Measurements from ENCODE around the gene OR2T8. TPM values are rescaled to one million over a fixed set of nuclear protein-coding genes. Genes with fewer than 3 reads are reported as not detected.

The OR2T8 gene, protein sequence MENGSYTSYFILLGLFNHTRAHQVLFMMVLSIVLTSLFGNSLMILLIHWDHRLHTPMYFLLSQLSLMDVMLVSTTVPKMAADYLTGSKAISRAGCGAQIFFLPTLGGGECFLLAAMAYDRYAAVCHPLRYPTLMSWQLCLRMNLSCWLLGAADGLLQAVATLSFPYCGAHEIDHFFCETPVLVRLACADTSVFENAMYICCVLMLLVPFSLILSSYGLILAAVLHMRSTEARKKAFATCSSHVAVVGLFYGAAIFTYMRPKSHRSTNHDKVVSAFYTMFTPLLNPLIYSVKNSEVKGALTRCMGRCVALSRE
- not detected in 2 replicates for total RNA-seq (2012; rRNA removed)

- H3K9me3 ChIP-seq (replicated peaks; ENCODE audit: low read length), result no peaks in the 10 kb centered on the region
- H3K4me1 ChIP-seq (ENCODE audit: control insufficient read depth, insufficient read depth, low read length), result no peaks in the 10 kb centered on the region
- H3K4me3 ChIP-seq (ENCODE audit: low read length), result no peak within 1 kb of the TSS
- H3K27me3 ChIP-seq (ENCODE audit: control insufficient read depth, insufficient read depth, low read length), result no peaks in the 10 kb centered on the region
- H3K36me3 ChIP-seq (ENCODE audit: insufficient read depth, low read length), result no peaks in the 10 kb centered on the region
- no peak within 1 kb of the TSS for H3K9ac ChIP-seq (ENCODE audit: low read depth, low read length)
- H3K4me2 ChIP-seq (ENCODE audit: low read length), result no peak within 1 kb of the TSS
These were observed at the start of gene OR2T8 for GRCh38 chr1:247919952-247920351. Gene OR2T8 (plus strand): TSS chr1:247920252. CDS start chr1:247921018, 766 bp downstream.

DNA sequence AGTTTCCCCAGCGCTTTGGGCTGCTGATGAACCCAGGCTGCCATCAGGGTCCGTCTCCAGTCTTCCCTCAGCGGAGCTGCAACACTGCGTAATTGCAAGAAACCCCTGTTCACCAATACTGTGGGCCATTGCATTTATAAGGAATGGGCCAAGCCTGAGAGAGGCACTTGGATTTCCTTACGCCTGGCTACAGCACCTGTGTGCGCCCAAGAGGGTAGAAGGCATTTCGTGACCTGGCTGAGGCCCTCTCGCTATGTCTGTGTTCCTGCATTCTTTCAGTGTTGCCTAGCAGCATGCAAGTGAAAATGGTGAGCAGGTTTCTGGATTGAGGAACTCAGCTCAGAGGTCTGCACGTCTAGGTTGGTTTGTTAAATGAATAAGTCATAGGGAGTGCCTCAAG is 36.7 kb upstream of the OR2T8 start:
- Histone ChIP-seq H3K4me3 (ENCODE audit: low read length) (no peak overlapping the region), H3K9me3 (replicated peaks; ENCODE audit: low read length) (peaks cover 5% of the 10 kb centered on the region), H3K36me3 (ENCODE audit: insufficient read depth, low read length) (no peaks in the 10 kb centered on the region), H3K4me1 (ENCODE audit: control insufficient read depth, insufficient read depth, low read length) (no peaks in the 10 kb centered on the region), H3K9ac (ENCODE audit: low read depth, low read length) (no peak overlapping the region), H3K4me2 (ENCODE audit: low read length) (no peak overlapping the region), H3K27me3 (ENCODE audit: control insufficient read depth, insufficient read depth, low read length) (no peaks in the 10 kb centered on the region)

DNA sequence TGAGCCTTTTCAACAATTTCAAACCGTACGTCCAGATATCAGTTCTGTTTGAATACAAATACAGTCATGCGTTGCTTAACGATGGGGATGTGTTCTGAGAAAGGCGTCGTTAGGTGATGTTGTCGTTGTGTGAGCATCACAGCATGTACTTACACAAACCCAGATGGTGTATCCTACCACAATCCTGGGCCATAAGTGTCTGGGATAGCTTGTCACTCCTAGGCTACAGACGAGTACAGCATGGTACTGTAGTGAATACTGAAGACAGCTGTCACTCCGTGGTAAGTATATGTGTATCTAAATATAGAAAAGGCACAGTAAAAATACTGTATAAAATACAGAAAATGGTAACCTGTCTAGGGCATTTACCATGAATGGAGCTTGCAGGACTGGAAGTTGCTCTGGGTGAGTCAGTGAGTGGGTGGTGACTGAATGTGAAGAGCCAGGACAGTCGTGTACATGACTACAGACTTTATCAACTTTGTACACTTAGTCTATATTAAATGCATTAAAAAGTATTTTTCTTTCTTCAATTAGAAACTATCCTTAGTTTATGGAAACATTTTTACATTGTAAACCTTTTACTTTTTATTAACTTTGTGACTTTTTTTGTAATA is 35.1 kb upstream of the OR2T8 start:
- Histone ChIP-seq H3K4me2 (ENCODE audit: low read length) (no peak overlapping the region), H3K9ac (ENCODE audit: low read depth, low read length) (no peak overlapping the region), H3K36me3 (ENCODE audit: insufficient read depth, low read length) (no peaks in the 10 kb centered on the region), H3K27me3 (ENCODE audit: control insufficient read depth, insufficient read depth, low read length) (no peaks in the 10 kb centered on the region), H3K4me3 (ENCODE audit: low read length) (no peak overlapping the region), H3K9me3 (replicated peaks; ENCODE audit: low read length) (peaks cover 5% of the 10 kb centered on the region), H3K4me1 (ENCODE audit: control insufficient read depth, insufficient read depth, low read length) (no peaks in the 10 kb centered on the region)

- H3K27me3 ChIP-seq (ENCODE audit: control insufficient read depth, insufficient read depth, low read length), result no peaks in the 10 kb centered on the region
- H3K36me3 ChIP-seq (ENCODE audit: insufficient read depth, low read length), result no peaks in the 10 kb centered on the region
- H3K4me2 ChIP-seq (ENCODE audit: low read length), result no peak within 1 kb of the TSS
- peaks cover 4% of the 10 kb centered on the region for H3K9me3 ChIP-seq (replicated peaks; ENCODE audit: low read length)
- no peak within 1 kb of the TSS for H3K9ac ChIP-seq (ENCODE audit: low read depth, low read length)
- H3K4me3 ChIP-seq (ENCODE audit: low read length), result no peak within 1 kb of the TSS
- no peaks in the 10 kb centered on the region for H3K4me1 ChIP-seq (ENCODE audit: control insufficient read depth, insufficient read depth, low read length)
These were observed 24.9 kb upstream of the OR2T8 start, which contains the start of gene OR2W3 for GRCh38 chr1:247895163-247895637. Gene OR2W3 (plus strand): TSS chr1:247895587. CDS start chr1:247895587, 0 bp downstream.

GRCh38 chr1:247895976-247896375 is 24.1 kb upstream of the OR2T8 start:
- H3K4me2 ChIP-seq (ENCODE audit: low read length), result no peak overlapping the region
- H3K9me3 ChIP-seq (replicated peaks; ENCODE audit: low read length), result peaks cover 4% of the 10 kb centered on the region
- no peaks in the 10 kb centered on the region for H3K4me1 ChIP-seq (ENCODE audit: control insufficient read depth, insufficient read depth, low read length)

GRCh38 chr1:247904122-247904521 is 15.9 kb upstream of the OR2T8 start:
- H3K4me2 ChIP-seq (ENCODE audit: low read length), result no peak overlapping the region
- H3K4me3 ChIP-seq (ENCODE audit: low read length), result no peak overlapping the region
- H3K36me3 ChIP-seq (ENCODE audit: insufficient read depth, low read length), result no peaks in the 10 kb centered on the region
- H3K9me3 ChIP-seq (replicated peaks; ENCODE audit: low read length), result no peaks in the 10 kb centered on the region
- H3K9ac ChIP-seq (ENCODE audit: low read depth, low read length), result no peak overlapping the region
- no peaks in the 10 kb centered on the region for H3K4me1 ChIP-seq (ENCODE audit: control insufficient read depth, insufficient read depth, low read length)
- H3K27me3 ChIP-seq (ENCODE audit: control insufficient read depth, insufficient read depth, low read length), result no peaks in the 10 kb centered on the region

More at GRCh38 chr1:247895976-247896375, 24.1 kb upstream of the OR2T8 start:
- no peaks in the 10 kb centered on the region for H3K36me3 ChIP-seq (ENCODE audit: insufficient read depth, low read length)
- H3K9ac ChIP-seq (ENCODE audit: low read depth, low read length), result no peak overlapping the region
- H3K4me3 ChIP-seq (ENCODE audit: low read length), result no peak overlapping the region
- no peaks in the 10 kb centered on the region for H3K27me3 ChIP-seq (ENCODE audit: control insufficient read depth, insufficient read depth, low read length)

DNA sequence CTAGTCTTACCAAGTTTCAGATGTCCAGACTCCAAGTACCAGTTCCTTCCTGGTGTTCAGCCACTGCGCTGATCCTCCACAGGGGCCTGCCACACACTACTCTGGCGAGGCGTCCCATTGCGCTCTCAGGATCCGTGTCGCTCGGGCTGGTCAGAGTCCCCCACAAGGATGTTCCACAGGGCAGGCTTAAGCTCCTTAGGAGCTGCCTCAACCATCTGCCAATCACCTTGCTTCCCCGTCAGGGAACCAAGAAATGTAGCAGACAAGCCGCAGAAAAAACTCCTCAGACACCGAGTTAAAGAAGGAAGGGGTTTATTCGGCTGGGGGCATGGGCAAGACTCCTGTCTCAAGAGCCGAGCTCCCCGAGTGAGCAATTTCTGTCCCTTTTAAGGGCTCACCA is 14.9 kb upstream of the OR2T8 start:
- H3K4me2 ChIP-seq (ENCODE audit: low read length), result no peak overlapping the region

DNA sequence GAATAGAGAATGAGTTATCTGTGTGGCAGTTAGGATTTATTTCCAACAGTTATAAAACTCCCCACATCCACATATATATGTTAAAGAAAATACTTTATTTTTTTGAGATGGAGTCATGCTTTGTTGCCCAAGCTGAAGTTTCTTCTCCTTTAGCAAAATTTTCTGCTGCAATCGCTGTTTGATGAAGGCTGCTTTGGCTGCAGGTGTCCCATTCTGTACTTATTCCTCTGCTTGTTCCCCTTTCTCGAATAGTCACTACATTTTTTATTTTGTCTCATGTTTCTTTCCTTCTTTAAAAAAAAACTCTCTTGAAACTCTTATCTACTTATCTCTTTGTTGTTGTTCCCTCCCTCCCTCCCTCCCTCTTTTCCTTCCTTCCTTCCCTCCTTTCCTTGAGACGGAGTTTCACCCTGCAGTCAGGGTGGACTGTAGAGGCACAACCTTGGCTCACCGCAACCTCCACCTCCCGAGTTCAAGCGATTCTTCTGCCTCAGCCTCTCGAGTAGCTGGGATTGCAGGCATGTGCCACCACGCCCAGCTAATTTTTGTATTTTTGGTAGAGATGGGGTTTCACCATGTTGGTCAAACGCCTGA is 14.0 kb upstream of the OR2T8 start:
- Histone ChIP-seq H3K27me3 (ENCODE audit: control insufficient read depth, insufficient read depth, low read length) (no peaks in the 10 kb centered on the region), H3K36me3 (ENCODE audit: insufficient read depth, low read length) (no peaks in the 10 kb centered on the region), H3K4me3 (ENCODE audit: low read length) (no peak overlapping the region), H3K4me1 (ENCODE audit: control insufficient read depth, insufficient read depth, low read length) (no peaks in the 10 kb centered on the region), H3K9me3 (replicated peaks; ENCODE audit: low read length) (no peaks in the 10 kb centered on the region), H3K4me2 (ENCODE audit: low read length) (no peak overlapping the region), H3K9ac (ENCODE audit: low read depth, low read length) (no peak overlapping the region)

More for the DNA sequence above, 14.9 kb upstream of the OR2T8 start:
- Histone ChIP-seq H3K9ac (ENCODE audit: low read depth, low read length) (no peak overlapping the region), H3K27me3 (ENCODE audit: control insufficient read depth, insufficient read depth, low read length) (no peaks in the 10 kb centered on the region), H3K4me1 (ENCODE audit: control insufficient read depth, insufficient read depth, low read length) (no peaks in the 10 kb centered on the region), H3K4me3 (ENCODE audit: low read length) (no peak overlapping the region), H3K36me3 (ENCODE audit: insufficient read depth, low read length) (no peaks in the 10 kb centered on the region), H3K9me3 (replicated peaks; ENCODE audit: low read length) (no peaks in the 10 kb centered on the region)

GRCh38 chr1:247906504-247907047 is 13.5 kb upstream of the OR2T8 start:
- Histone ChIP-seq H3K9ac (ENCODE audit: low read depth, low read length) (no peak overlapping the region), H3K4me3 (ENCODE audit: low read length) (no peak overlapping the region), H3K9me3 (replicated peaks; ENCODE audit: low read length) (no peaks in the 10 kb centered on the region), H3K4me1 (ENCODE audit: control insufficient read depth, insufficient read depth, low read length) (no peaks in the 10 kb centered on the region), H3K36me3 (ENCODE audit: insufficient read depth, low read length) (no peaks in the 10 kb centered on the region), H3K4me2 (ENCODE audit: low read length) (no peak overlapping the region), H3K27me3 (ENCODE audit: control insufficient read depth, insufficient read depth, low read length) (no peaks in the 10 kb centered on the region)

GRCh38 chr1:247908766-247909165 is 11.3 kb upstream of the OR2T8 start:
- Histone ChIP-seq H3K4me1 (ENCODE audit: control insufficient read depth, insufficient read depth, low read length) (no peaks in the 10 kb centered on the region), H3K9me3 (replicated peaks; ENCODE audit: low read length) (no peaks in the 10 kb centered on the region), H3K36me3 (ENCODE audit: insufficient read depth, low read length) (no peaks in the 10 kb centered on the region), H3K27me3 (ENCODE audit: control insufficient read depth, insufficient read depth, low read length) (no peaks in the 10 kb centered on the region), H3K4me2 (ENCODE audit: low read length) (no peak overlapping the region), H3K9ac (ENCODE audit: low read depth, low read length) (no peak overlapping the region), H3K4me3 (ENCODE audit: low read length) (no peak overlapping the region)

- no peaks in the 10 kb centered on the region for H3K36me3 ChIP-seq (ENCODE audit: insufficient read depth, low read length)
- H3K4me3 ChIP-seq (ENCODE audit: low read length), result no peak overlapping the region
- no peaks in the 10 kb centered on the region for H3K27me3 ChIP-seq (ENCODE audit: control insufficient read depth, insufficient read depth, low read length)
- H3K9ac ChIP-seq (ENCODE audit: low read depth, low read length), result no peak overlapping the region
- H3K4me1 ChIP-seq (ENCODE audit: control insufficient read depth, insufficient read depth, low read length), result no peaks in the 10 kb centered on the region
- H3K9me3 ChIP-seq (replicated peaks; ENCODE audit: low read length), result no peaks in the 10 kb centered on the region
- H3K4me2 ChIP-seq (ENCODE audit: low read length), result no peak overlapping the region
These were observed 6.3 kb upstream of the OR2T8 start for GRCh38 chr1:247913786-247914185.

Measured in skeletal muscle satellite cell (primary cell).